A549 (cell line): ENCODE measurements around the gene CETP. TPM values are rescaled to one million over a fixed set of nuclear protein-coding genes. Genes with fewer than 3 reads are reported as not detected.

Experiments used
- ATAC-seq, 2 experiments: fragments of 200-7000 bp in 1 of 2; fragments of >200 bp in 1 of 2; cut with Nextera tagmentation in 1 of 2; cut with Tn5 transposase in 1 of 2; 3 replicates each; pipeline versions ENCODE4 v1.8.0 to v1.9.1; 2018 to 2020; ENCODE audit warnings: mild to moderate bottlenecking in 1 of 2, moderate library complexity in 1 of 2
- CTCF ChIA-PET: fragments of 300-600 bp; sonication (Branson Sonifier 250); formaldehyde crosslinking; extraction: SDS; loops from one replicate; lab custom pipeline; 2021; ENCODE audit warnings: antibody characterized with exemption, inconsistent platforms; lab: Yijun Ruan, JAX
- POLR2A ChIA-PET: fragments of 350-600 bp; formaldehyde crosslinking; extraction: SDS; loops from one replicate; lab custom pipeline; 2021; ENCODE audit warnings: antibody characterized with exemption, inconsistent platforms; lab: Yijun Ruan, JAX
- DNase-seq, 2 experiments: peaks; one replicate each; pipeline versions ENCODE4 v3.0.0 to v3.0.0-alpha.2; 2011 to 2016; ENCODE audit warnings: low read depth in 1 of 2, low spot score in 1 of 2
- FAIRE-seq: peaks from 2 replicates; lab custom pipeline; 2011; peaks lifted over from hg19 to GRCh38; lab: Jason Lieb, UNC
- H3K27ac ChIP-seq, 2 experiments: fragments of >200 bp; sonication (Bioruptor Twin); formaldehyde crosslinking; 3 replicates each; pipeline ENCODE4 v1.5.1; 2016 to 2017
- H3K4me1 ChIP-seq: fragments of >200 bp; sonication (Bioruptor Twin); formaldehyde crosslinking; 3 replicates; pipeline ENCODE4 v1.6.1; 2016
- H3K4me2 ChIP-seq: fragments of >200 bp; sonication (Bioruptor Twin); formaldehyde crosslinking; 3 replicates; pipeline ENCODE4 v1.6.1; 2016
- H3K4me3 ChIP-seq: fragments of >200 bp; sonication (Bioruptor Twin); formaldehyde crosslinking; 3 replicates; pipeline ENCODE4 v1.5.1; 2016
- H3K9me3 ChIP-seq: fragments of >200 bp; sonication (Bioruptor Twin); formaldehyde crosslinking; 3 replicates; pipeline ENCODE4 v1.6.1; 2016
- ATOH8 ChIP-seq: fragments of 250-450 bp; sonication (Bioruptor Pico); IDR thresholded peaks from 2 replicates; pipeline ENCODE4 v1.5.0; 2020; ENCODE audit warnings: low read depth, mild to moderate bottlenecking, moderate library complexity
- EHF ChIP-seq: fragments of 250-450 bp; sonication (Bioruptor Pico); IDR thresholded peaks from 2 replicates; pipeline ENCODE4 v1.5.0; 2020; ENCODE audit warnings: mild to moderate bottlenecking
- EHMT2 ChIP-seq: fragments of 200-600 bp; sonication (generic); IDR thresholded peaks from 2 replicates; pipeline ENCODE4 v1.6.1; 2016; ENCODE audit warnings: antibody characterized with exemption, low read depth, mild to moderate bottlenecking, moderate library complexity
- ELK1 ChIP-seq: fragments of 150-350 bp; IDR thresholded peaks from 2 replicates; pipeline ENCODE4 v1.6.1; 2014; ENCODE audit warnings: low read depth, mild to moderate bottlenecking, low read length
- FOSB ChIP-seq: fragments of 250-450 bp; sonication (Bioruptor Pico); IDR thresholded peaks from 2 replicates; pipeline ENCODE4 v1.5.0; 2020; ENCODE audit warnings: mild to moderate bottlenecking, moderate library complexity
- FOSL2 ChIP-seq, 2 experiments: fragments of 450-650 bp in 1 of 2; fragments of >200 bp in 1 of 2; sonication (Bioruptor Twin) in 1 of 2; formaldehyde crosslinking; IDR thresholded peaks; 2 replicates each; pipeline versions ENCODE4 v1.5.0 to v1.6.1; 2016 to 2020; ENCODE audit warnings: mild to moderate bottlenecking in 1 of 2, moderate library complexity in 1 of 2
- FOXS1 ChIP-seq: fragments of 250-450 bp; sonication (Bioruptor Pico); IDR thresholded peaks from 2 replicates; pipeline ENCODE4 v1.5.0; 2020; ENCODE audit warnings: mild to moderate bottlenecking, moderate library complexity
- GATA3 ChIP-seq: IDR thresholded peaks from 2 replicates; pipeline ENCODE4 v1.6.1; 2012; ENCODE audit warnings: borderline replicate concordance
- HDAC2 ChIP-seq: fragments of 200-600 bp; sonication (generic); IDR thresholded peaks from 2 replicates; pipeline ENCODE4 v1.6.1; 2016
- HES2 ChIP-seq: fragments of >200 bp; sonication (Bioruptor Twin); formaldehyde crosslinking; IDR thresholded peaks from 2 replicates; pipeline ENCODE4 v1.6.1; 2016
- HOXA7 ChIP-seq: fragments of 250-450 bp; sonication (Bioruptor Pico); IDR thresholded peaks from 2 replicates; pipeline ENCODE4 v1.5.0; 2020; ENCODE audit warnings: mild to moderate bottlenecking, moderate library complexity
- KDM5A ChIP-seq: fragments of 200-600 bp; sonication (generic); IDR thresholded peaks from 2 replicates; pipeline ENCODE4 v1.6.1; 2016; ENCODE audit warnings: antibody characterized with exemption, mild to moderate bottlenecking
- MYC ChIP-seq: IDR thresholded peaks from 2 replicates; pipeline ENCODE4 v1.6.1; 2012; ENCODE audit warnings: mild to moderate bottlenecking, inconsistent platforms, low read length, improper control_type of control experiment, borderline replicate concordance
- PBX3 ChIP-seq: IDR thresholded peaks from 2 replicates; pipeline ENCODE4 v1.6.1; 2012
- PHF8 ChIP-seq: fragments of 200-600 bp; sonication (generic); IDR thresholded peaks from 2 replicates; pipeline ENCODE4 v1.6.1; 2016; ENCODE audit warnings: low read depth, mild to moderate bottlenecking, antibody characterized with exemption, moderate library complexity, borderline replicate concordance
- RARB ChIP-seq: fragments of 250-450 bp; sonication (Bioruptor Pico); IDR thresholded peaks from 2 replicates; pipeline ENCODE4 v1.8.0; 2021; ENCODE audit warnings: mild to moderate bottlenecking, moderate library complexity
- SMC3 ChIP-seq: fragments of >200 bp; sonication (Bioruptor Twin); formaldehyde crosslinking; IDR thresholded peaks from 3 replicates; pipeline ENCODE4 v1.6.1; 2018; ENCODE audit warnings: inconsistent platforms
- TP53 ChIP-seq: fragments of 250-450 bp; sonication (Bioruptor Pico); IDR thresholded peaks from 2 replicates; pipeline ENCODE4 v1.5.0; 2021; ENCODE audit warnings: mild to moderate bottlenecking, moderate library complexity
- ZC3H11A ChIP-seq: fragments of 450-650 bp; IDR thresholded peaks from 2 replicates; pipeline ENCODE4 v1.6.1; 2014; ENCODE audit warnings: antibody characterized with exemption, mild to moderate bottlenecking
- ZFP36 ChIP-seq: fragments of 450-650 bp; IDR thresholded peaks from 2 replicates; pipeline ENCODE4 v1.6.1; 2014; ENCODE audit warnings: borderline replicate concordance; ENCODE audit not compliant: partially characterized antibody
- ZSCAN20 ChIP-seq: fragments of 250-450 bp; sonication (Bioruptor Pico); IDR thresholded peaks from 2 replicates; pipeline ENCODE4 v1.8.0; 2022; ENCODE audit warnings: mild to moderate bottlenecking, moderate library complexity
- WGBS: methylation state at CpG from one replicate; pipeline ENCODE4 v1.1.6; 2017; ENCODE audit errors: missing lambda C conversion rate; 5-methylcytosine and 5-hydroxymethylcytosine counted together
- polyA plus RNA-seq, 4 experiments: library from polyadenylated mRNA; depleted of rRNA in 3 of 4; stranded (reverse); fragments of >200 nt; fragmentation: RNase III in 1 of 4; extraction: RNeasy Plus Mini Kit Qiagen cat#74134 plus additional on column Dnase treatment in 1 of 4; gene quantifications; 2 replicates in 3 of 4; 3 replicates in 1 of 4; pipeline ENCODE4 v1.2.3, GENCODE V29; 2011 to 2017

The CETP gene
- polyA plus RNA-seq, 2 of the 4 experiments (the other 2 are of a cell fraction): not detected

- ChIA-PET CTCF (no interaction called here), POLR2A (no interaction called here)
- Histone ChIP-seq H3K4me1 (no peaks in the 10 kb centered on the region), H3K9me3 (no peaks in the 10 kb centered on the region), H3K4me2 (no peak overlapping the region), H3K27ac (no peak overlapping the region), H3K4me3 (no peak overlapping the region)
- no peak for TF ChIP-seq TP53 (CRISPR knock-in tag)
- TF ChIP-seq HDAC2: no peak
- no peak for TF ChIP-seq EHMT2
- TF ChIP-seq ELK1: no peak
- no peak for TF ChIP-seq HOXA7 (CRISPR knock-in tag)
- no peak for TF ChIP-seq SMC3
- no peak for TF ChIP-seq FOXS1 (CRISPR knock-in tag)
- TF ChIP-seq PHF8: no peak
- no peak for TF ChIP-seq ZSCAN20
- TF ChIP-seq FOSB (CRISPR knock-in tag): no peak
- no peak for TF ChIP-seq PBX3
- TF ChIP-seq FOSL2 (IDR thresholded peaks at IDR 0.05): no peak
- no peak for TF ChIP-seq FOSL2 (CRISPR knock-in tag; IDR thresholded peaks at IDR 0.05)
- no peak for TF ChIP-seq ZFP36
- no peak for TF ChIP-seq ZC3H11A
- no peak for TF ChIP-seq KDM5A
- TF ChIP-seq GATA3: no peak
- no peak for TF ChIP-seq MYC
- no peak for TF ChIP-seq HES2
- TF ChIP-seq RARB: no peak
- ATAC-seq (no peak), DNase-seq (no peak), FAIRE-seq (no peak)
- WGBS: 85% methylated on average over 4 of the region's 4 CpGs
Measured at GRCh38 chr16:57031156-57031555, 69.4 kb downstream of the CETP start.

GRCh38 chr16:57032346-57032745 is 70.6 kb downstream of the CETP start:
- no peak for ATAC-seq
- ChIA-PET CTCF (interaction anchor here (0.9 to 1.8 kb wide), 2 partner anchors 10 to 239 kb away, joined by 4 read pairs; no protein-coding TSS in a partner anchor), POLR2A (no interaction called here)

More at GRCh38 chr16:57032346-57032745, 70.6 kb downstream of the CETP start:
- TF ChIP-seq HES2 (no peak), ATOH8 (CRISPR knock-in tag) (no peak), GATA3 (no peak), HOXA7 (CRISPR knock-in tag) (no peak), EHF (CRISPR knock-in tag) (no peak), TP53 (CRISPR knock-in tag) (no peak)
- H3K4me1 ChIP-seq: no peaks in the 10 kb centered on the region
- no peak overlapping the region for H3K27ac ChIP-seq
- H3K4me2 ChIP-seq: no peak overlapping the region
- DNase-seq: no peak
- FAIRE-seq: no peak
- H3K4me3 ChIP-seq: no peak overlapping the region
- no peaks in the 10 kb centered on the region for H3K9me3 ChIP-seq
